Adrenal gland (tissue), 5 donors: ENCODE measurements around the gene LRATD1.

Source experiments
- POLR2A ChIP-seq, 2 donors: fragments of 450-650 bp; IDR thresholded peaks; one replicate each; pipeline ENCODE4 v1.6.1; 2017; ENCODE audit warnings: antibody characterized with exemption in 2 of 2, mild to moderate bottlenecking in 2 of 2, moderate library complexity in 1 of 2
- TF ChIP-seq, protein P1 (sequence below), 6 experiments: fragments of 450-650 bp in 4 of 6; fragments of 200-600 bp in 2 of 6; sonication (generic) in 1 of 6; IDR thresholded peaks; 1 replicate in 5 of 6; 2 replicates in 1 of 6; pipeline versions ENCODE4 v1.5.1 to v1.8.0; 2016 to 2021; ENCODE audit warnings: antibody characterized with exemption in 6 of 6, mild to moderate bottlenecking in 2 of 6, moderate library complexity in 1 of 6
- donor health status: DM: no; HTN: no; CAD: no.

DNA sequence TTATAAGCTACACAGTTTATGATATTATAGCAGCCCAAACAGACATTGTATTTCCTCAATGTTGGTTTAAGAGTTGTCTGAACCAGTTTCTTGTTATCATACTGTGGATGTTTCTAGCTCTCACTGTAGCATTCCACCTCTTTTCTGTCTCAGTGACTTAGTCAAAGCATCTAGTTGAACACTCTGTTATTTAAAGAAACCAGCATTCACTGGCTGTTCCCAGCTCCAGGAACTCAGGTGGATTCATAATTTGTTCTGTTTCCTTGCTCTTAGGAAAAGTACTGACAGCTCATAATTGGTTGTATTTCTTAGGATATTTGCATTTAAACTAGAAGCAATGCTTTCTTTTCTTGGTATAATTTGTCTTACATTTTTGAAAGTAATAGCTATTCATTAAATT, 17.5 kb downstream of the LRATD1 start:
- TF ChIP-seq, protein P1, sequence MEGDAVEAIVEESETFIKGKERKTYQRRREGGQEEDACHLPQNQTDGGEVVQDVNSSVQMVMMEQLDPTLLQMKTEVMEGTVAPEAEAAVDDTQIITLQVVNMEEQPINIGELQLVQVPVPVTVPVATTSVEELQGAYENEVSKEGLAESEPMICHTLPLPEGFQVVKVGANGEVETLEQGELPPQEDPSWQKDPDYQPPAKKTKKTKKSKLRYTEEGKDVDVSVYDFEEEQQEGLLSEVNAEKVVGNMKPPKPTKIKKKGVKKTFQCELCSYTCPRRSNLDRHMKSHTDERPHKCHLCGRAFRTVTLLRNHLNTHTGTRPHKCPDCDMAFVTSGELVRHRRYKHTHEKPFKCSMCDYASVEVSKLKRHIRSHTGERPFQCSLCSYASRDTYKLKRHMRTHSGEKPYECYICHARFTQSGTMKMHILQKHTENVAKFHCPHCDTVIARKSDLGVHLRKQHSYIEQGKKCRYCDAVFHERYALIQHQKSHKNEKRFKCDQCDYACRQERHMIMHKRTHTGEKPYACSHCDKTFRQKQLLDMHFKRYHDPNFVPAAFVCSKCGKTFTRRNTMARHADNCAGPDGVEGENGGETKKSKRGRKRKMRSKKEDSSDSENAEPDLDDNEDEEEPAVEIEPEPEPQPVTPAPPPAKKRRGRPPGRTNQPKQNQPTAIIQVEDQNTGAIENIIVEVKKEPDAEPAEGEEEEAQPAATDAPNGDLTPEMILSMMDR (IDR thresholded peaks at IDR 0.05) = no peak
- no peak for TF ChIP-seq POLR2A (IDR thresholded peaks at IDR 0.05)
